ENCODE data around the gene SLC22A23. TPM values are rescaled to one million over a fixed set of nuclear protein-coding genes. Genes with fewer than 3 reads are reported as not detected.

The SLC22A23 gene
- total RNA-seq, 1 experiment from 2014 or later = 6.8 TPM

DNA sequence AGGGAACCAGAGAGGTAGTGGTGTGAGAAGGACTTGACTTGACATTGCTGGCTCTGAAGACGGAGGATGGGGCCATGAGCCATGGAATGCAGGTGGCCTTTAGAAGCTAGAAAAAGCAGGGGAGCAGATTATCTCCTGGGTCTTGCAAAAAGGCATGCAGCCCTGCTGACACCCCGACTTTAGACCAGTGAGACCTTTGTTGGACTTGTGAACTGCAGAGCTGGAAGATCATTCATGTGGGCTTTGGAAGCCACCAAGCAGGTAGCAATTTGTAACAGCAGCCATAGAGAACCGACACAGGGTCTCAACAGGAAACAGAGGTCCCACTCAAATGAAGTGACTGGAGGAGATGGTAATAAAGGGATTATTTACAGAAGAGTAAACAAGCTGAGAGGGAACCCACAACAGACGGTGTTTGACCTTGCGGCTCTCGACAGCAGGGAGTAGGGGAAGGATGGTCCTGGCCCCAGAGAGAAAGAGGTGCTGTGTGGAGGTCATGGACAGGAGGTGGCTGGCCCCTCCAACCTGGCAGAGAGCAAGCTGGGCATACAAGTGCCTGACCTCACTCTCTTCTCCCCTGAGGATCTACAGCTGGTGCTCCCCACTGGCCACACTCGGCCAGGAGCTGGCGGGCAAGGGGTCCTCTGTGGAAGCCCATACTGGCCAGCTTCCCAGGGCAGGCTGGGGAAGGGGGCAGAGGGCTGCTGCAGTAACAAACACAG lies 43.9 kb downstream of the SLC22A23 start:
- Mint-ChIP-seq H3K4me1 (peaks cover 57 to 61% of the 10 kb centered on the region in 2 experiments), H3K27me3 (ENCODE audit: low read depth) (no peaks in the 10 kb centered on the region; the same call in 1 of the 2 replicates), H3K9me3 (peaks cover 7 to 9% of the 10 kb centered on the region in 2 experiments), H3K36me3 (ENCODE audit: insufficient read depth in 1 of 3, low read depth in 3 of 3) (peaks cover 7 to 33% (median 16%) of the 10 kb centered on the region in 3 experiments), H3K4me3 (no peak overlapping the region), H3K27ac (no peak overlapping the region; a peak in 1 of 7 replicates)
- Histone ChIP-seq H3K14ac (ENCODE audit: insufficient read depth, low read length) (no peak overlapping the region), H3K79me1 (ENCODE audit: insufficient read depth, low read depth, low read length, poor library complexity, severe bottlenecking) (peaks cover 3% of the 10 kb centered on the region), H3K18ac (ENCODE audit: insufficient read length, low read depth, low read length) (no peak overlapping the region), H4K5ac (ENCODE audit: insufficient read length, low read depth, low read length) (no peak overlapping the region), H3K4me2 (ENCODE audit: insufficient read depth, insufficient read length, low read length) (no peak overlapping the region), H2AK5ac (ENCODE audit: insufficient read length, low read length) (no peak overlapping the region), H3K9ac (ENCODE audit: extremely low read depth, insufficient read length, low read length) (no peak overlapping the region), H3K23ac (ENCODE audit: insufficient read length, low read depth, low read length) (no peak overlapping the region), H3K4me1 (ENCODE audit: insufficient read depth, low read length) (peaks cover 24% of the 10 kb centered on the region), H3K27me3 (ENCODE audit: insufficient read depth, low read length) (no peaks in the 10 kb centered on the region), H3K9me3 (ENCODE audit: control insufficient read depth, low read depth, low read length) (no peaks in the 10 kb centered on the region), H3K4ac (ENCODE audit: low read depth, low read length) (no peak overlapping the region), H3K56ac (ENCODE audit: insufficient read length, low read depth, low read length) (no peak overlapping the region), H2BK5ac (ENCODE audit: insufficient read length, low read length) (no peak overlapping the region), H3K23me2 (ENCODE audit: insufficient read length, low read depth, low read length, poor library complexity, severe bottlenecking) (no peaks in the 10 kb centered on the region), H2BK15ac (ENCODE audit: low read depth, low read length) (no peak overlapping the region), H3K27ac (ENCODE audit: insufficient read length, low read depth, low read length) (no peak overlapping the region), H3T11ph (ENCODE audit: low read length) (no peak overlapping the region), H4K8ac (replicated peaks; ENCODE audit: insufficient read length, low read depth, low read length) (no peak overlapping the region), H4K91ac (ENCODE audit: insufficient read length, low read depth, low read length) (no peak overlapping the region), H2BK20ac (ENCODE audit: low read depth, low read length, poor library complexity, severe bottlenecking) (no peak overlapping the region), H2BK12ac (ENCODE audit: insufficient read length, low read depth, low read length) (no peak overlapping the region), H4K20me1 (ENCODE audit: control insufficient read depth, insufficient read depth, insufficient read length) (no peaks in the 10 kb centered on the region), H2BK120ac (ENCODE audit: low read depth, low read length, poor library complexity, severe bottlenecking) (no peak overlapping the region), H2AFZ (ENCODE audit: low read length) (no peak overlapping the region), H3K79me2 (ENCODE audit: insufficient read depth, low read length) (no peaks in the 10 kb centered on the region; the same call in 1 of the 2 replicates)
- TF ChIP-seq, protein P1, sequence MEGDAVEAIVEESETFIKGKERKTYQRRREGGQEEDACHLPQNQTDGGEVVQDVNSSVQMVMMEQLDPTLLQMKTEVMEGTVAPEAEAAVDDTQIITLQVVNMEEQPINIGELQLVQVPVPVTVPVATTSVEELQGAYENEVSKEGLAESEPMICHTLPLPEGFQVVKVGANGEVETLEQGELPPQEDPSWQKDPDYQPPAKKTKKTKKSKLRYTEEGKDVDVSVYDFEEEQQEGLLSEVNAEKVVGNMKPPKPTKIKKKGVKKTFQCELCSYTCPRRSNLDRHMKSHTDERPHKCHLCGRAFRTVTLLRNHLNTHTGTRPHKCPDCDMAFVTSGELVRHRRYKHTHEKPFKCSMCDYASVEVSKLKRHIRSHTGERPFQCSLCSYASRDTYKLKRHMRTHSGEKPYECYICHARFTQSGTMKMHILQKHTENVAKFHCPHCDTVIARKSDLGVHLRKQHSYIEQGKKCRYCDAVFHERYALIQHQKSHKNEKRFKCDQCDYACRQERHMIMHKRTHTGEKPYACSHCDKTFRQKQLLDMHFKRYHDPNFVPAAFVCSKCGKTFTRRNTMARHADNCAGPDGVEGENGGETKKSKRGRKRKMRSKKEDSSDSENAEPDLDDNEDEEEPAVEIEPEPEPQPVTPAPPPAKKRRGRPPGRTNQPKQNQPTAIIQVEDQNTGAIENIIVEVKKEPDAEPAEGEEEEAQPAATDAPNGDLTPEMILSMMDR (conservative IDR thresholded peaks at IDR 0.05) = no peak
- DNase-seq = no peak
- WGBS (ENCODE audit: extremely low coverage, insufficient read length, low lambda C conversion rate) = no CpG with 5 or more reads among the region's 8 CpGs
